ENCODE measurements around the gene COL11A2. TPM values are rescaled to one million over a fixed set of nuclear protein-coding genes. Genes with fewer than 3 reads are reported as not detected.

The COL11A2 gene
- total and polyA plus RNA-seq, 2 of the 13 experiments (the other 11 are each of a cell fraction or from before 2014, with no cell fraction given) = 0.55 TPM

GRCh38 chr6:33200219-33201146 lies 8.2 kb upstream of the COL11A2 start, which contains the start of the genes RXRB and SLC39A7 (continued):
- TF ChIP-seq, protein P1, sequence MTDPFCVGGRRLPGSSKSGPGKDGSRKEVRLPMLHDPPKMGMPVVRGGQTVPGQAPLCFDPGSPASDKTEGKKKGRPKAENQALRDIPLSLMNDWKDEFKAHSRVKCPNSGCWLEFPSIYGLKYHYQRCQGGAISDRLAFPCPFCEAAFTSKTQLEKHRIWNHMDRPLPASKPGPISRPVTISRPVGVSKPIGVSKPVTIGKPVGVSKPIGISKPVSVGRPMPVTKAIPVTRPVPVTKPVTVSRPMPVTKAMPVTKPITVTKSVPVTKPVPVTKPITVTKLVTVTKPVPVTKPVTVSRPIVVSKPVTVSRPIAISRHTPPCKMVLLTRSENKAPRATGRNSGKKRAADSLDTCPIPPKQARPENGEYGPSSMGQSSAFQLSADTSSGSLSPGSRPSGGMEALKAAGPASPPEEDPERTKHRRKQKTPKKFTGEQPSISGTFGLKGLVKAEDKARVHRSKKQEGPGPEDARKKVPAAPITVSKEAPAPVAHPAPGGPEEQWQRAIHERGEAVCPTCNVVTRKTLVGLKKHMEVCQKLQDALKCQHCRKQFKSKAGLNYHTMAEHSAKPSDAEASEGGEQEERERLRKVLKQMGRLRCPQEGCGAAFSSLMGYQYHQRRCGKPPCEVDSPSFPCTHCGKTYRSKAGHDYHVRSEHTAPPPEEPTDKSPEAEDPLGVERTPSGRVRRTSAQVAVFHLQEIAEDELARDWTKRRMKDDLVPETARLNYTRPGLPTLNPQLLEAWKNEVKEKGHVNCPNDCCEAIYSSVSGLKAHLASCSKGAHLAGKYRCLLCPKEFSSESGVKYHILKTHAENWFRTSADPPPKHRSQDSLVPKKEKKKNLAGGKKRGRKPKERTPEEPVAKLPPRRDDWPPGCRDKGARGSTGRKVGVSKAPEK (CRISPR knock-in tag; IDR thresholded peaks at IDR 0.05; ENCODE audit: borderline replicate concordance) = no peak

DNA sequence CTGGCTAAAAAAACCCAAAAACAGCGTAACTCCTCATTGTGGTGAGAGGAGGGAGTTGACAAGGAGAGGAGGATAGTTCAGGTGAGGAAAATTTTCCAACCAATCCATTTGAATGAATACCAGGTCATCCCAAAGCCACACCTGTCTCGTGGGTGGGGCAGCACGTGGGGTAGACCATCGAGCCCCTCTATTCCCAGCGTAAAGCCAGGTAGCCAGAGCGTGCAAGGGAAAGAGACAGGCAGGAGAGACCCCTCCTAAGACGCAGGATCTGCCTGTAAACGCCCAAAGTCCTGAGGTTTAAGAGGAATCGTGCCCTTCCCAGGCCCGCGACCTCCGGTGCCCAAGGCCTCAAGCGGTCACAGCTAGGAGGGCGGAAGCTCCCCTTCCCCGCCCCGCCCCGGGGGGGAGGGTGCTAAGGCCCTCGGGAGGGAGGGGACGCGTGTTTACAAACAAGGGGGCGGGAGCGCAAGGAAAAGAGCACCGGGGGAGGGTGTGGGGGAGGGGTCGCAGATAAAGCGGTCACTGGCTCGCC lies 7.5 kb upstream of the COL11A2 start:
- H3K4me2 ChIP-seq (ENCODE audit: low read depth, low read length) = peak overlapping the region; percentile 98
- H3K9ac ChIP-seq (ENCODE audit: insufficient read depth, low read depth, low read length) = peak overlapping the region; percentile 99
- POLR2A ChIA-PET = interaction anchor here (0.7 to 4.1 kb wide), 20 partner anchors 8 to 1004 kb away, joined by 3 to 69 read pairs (median 6); partner anchors contain the start of genes B3GALT4, BRD2, PFDN6 and RGL2
- 3% methylated on average over 17 of the region's 26 CpGs for WGBS (ENCODE audit: low lambda C conversion rate)
- peak overlapping the region; percentile 99 for H3K27ac ChIP-seq (ENCODE audit: extremely low read length, insufficient read depth, low read length)
- peaks cover 25 to 49% of the 10 kb centered on the region in 2 experiments for H3K36me3 ChIP-seq (replicated peaks in 1 of 2; ENCODE audit: control insufficient read depth in 1 of 2, insufficient read depth in 2 of 2, low read length in 2 of 2)
- no peak overlapping the region for H2AFZ ChIP-seq (ENCODE audit: low read length)
- intact Hi-C loops (cut with micrococcal nuclease; ENCODE audit: unreplicated experiment) = loop anchor here (1.0 to 5.0 kb wide), 4 partner anchors 49 to 227 kb away; partner anchors contain the start of gene KIFC1
- DNase-seq (ENCODE audit: low spot score) (peak; percentile 88), ATAC-seq (peak; percentile 35), FAIRE-seq (no peak)
- H3K79me2 ChIP-seq (ENCODE audit: insufficient read depth, low read length) = peaks cover 38% of the 10 kb centered on the region
- BruUV-seq (replicated peaks) = TSS peak; percentile 54
- peak overlapping the region; percentile 87 to 93 (median 93) for H3K4me3 ChIP-seq (replicated peaks in 1 of 3; ENCODE audit: insufficient read depth in 1 of 3, low read depth in 2 of 3, low read length in 3 of 3)
- H4K20me1 ChIP-seq (ENCODE audit: insufficient read depth, low read length) = peaks cover 29% of the 10 kb centered on the region
- H3K27me3 ChIP-seq (ENCODE audit: control insufficient read depth in 1 of 2, insufficient read depth in 2 of 2, low read length in 2 of 2) = peaks cover 0 to 4% of the 10 kb centered on the region in 2 experiments; a peak in 1 of 5 replicates
- CTCF ChIA-PET (ENCODE audit: low intra/inter-chr PET ratio, low total read pairs) = no interaction called here
- H3K9me3 ChIP-seq (ENCODE audit: low read length) = no peaks in the 10 kb centered on the region
- peaks cover 59% of the 10 kb centered on the region for H3K4me1 ChIP-seq (ENCODE audit: insufficient read depth, low read length)
- in situ Hi-C loops (cut with HindIII; ENCODE audit: extremely low pct_ligation_motif_present, low pct_unique_long_range_greater_than_20kb) = loop anchor here (5.0 to 10.0 kb wide), 3 partner anchors 48 to 215 kb away; partner anchors contain the start of genes CUTA, PHF1 and RGL2
- TF ChIP-seq, protein P2, sequence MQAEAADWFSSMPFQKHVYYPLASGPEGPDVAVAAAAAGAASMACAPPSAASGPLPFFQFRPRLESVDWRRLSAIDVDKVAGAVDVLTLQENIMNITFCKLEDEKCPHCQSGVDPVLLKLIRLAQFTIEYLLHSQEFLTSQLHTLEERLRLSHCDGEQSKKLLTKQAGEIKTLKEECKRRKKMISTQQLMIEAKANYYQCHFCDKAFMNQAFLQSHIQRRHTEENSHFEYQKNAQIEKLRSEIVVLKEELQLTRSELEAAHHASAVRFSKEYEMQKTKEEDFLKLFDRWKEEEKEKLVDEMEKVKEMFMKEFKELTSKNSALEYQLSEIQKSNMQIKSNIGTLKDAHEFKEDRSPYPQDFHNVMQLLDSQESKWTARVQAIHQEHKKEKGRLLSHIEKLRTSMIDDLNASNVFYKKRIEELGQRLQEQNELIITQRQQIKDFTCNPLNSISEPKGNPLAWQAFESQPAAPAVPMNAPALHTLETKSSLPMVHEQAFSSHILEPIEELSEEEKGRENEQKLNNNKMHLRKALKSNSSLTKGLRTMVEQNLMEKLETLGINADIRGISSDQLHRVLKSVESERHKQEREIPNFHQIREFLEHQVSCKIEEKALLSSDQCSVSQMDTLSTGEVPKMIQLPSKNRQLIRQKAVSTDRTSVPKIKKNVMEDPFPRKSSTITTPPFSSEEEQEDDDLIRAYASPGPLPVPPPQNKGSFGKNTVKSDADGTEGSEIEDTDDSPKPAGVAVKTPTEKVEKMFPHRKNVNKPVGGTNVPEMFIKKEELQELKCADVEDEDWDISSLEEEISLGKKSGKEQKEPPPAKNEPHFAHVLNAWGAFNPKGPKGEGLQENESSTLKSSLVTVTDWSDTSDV (CRISPR knock-in tag; IDR thresholded peaks at IDR 0.05) = no peak
- TF ChIP-seq EED (CRISPR knock-in tag; IDR thresholded peaks at IDR 0.05) = no peak
- TF ChIP-seq, protein P3, sequence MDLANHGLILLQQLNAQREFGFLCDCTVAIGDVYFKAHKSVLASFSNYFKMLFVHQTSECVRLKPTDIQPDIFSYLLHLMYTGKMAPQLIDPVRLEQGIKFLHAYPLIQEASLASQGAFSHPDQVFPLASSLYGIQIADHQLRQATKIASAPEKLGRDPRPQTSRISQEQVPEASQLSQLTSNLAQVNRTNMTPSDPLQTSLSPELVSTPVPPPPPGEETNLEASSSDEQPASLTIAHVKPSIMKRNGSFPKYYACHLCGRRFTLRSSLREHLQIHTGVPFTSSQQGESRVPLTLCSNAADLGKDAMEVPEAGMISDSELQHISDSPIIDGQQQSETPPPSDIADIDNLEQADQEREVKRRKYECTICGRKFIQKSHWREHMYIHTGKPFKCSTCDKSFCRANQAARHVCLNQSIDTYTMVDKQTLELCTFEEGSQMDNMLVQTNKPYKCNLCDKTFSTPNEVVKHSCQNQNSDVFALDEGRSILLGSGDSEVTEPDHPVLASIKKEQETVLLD (CRISPR knock-in tag; IDR thresholded peaks at IDR 0.05; ENCODE audit: low read depth) = no peak
- TF ChIP-seq, protein P4, sequence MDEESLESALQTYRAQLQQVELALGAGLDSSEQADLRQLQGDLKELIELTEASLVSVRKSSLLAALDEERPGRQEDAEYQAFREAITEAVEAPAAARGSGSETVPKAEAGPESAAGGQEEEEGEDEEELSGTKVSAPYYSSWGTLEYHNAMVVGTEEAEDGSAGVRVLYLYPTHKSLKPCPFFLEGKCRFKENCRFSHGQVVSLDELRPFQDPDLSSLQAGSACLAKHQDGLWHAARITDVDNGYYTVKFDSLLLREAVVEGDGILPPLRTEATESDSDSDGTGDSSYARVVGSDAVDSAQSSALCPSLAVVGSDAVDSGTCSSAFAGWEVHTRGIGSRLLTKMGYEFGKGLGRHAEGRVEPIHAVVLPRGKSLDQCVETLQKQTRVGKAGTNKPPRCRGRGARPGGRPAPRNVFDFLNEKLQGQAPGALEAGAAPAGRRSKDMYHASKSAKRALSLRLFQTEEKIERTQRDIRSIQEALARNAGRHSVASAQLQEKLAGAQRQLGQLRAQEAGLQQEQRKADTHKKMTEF (CRISPR knock-in tag; IDR thresholded peaks at IDR 0.05) = no peak
- no peak for TF ChIP-seq XBP1 (CRISPR knock-in tag; IDR thresholded peaks at IDR 0.05)
- TF ChIP-seq ZSCAN5A (CRISPR knock-in tag; IDR thresholded peaks at IDR 0.05; ENCODE audit: borderline replicate concordance) = no peak
